ENCODE data around the gene LAMA2.

GRCh38 chr6:128841518-128841917, 41.4 kb upstream of the LAMA2 start:
- TF ChIP-seq CTCF (IDR thresholded peaks at IDR 0.05): no peak
- no peak for TF ChIP-seq POLR2A (IDR thresholded peaks at IDR 0.05)
